Mesendoderm (in vitro differentiated cells): Measurements from ENCODE around the gene MIAT.
"Not testable (repeated sequence)": the region's sequence is repeated elsewhere in the genome, so short reads cannot be mapped to it uniquely, and the experiment has no call there.

ENCODE experiments used
- DNase-seq: peaks from one replicate; pipeline ENCODE4 v3.0.0; 2013
- H2AK5ac ChIP-seq: 2 replicates; pipeline ENCODE4 v1.6.1; 2013; ENCODE audit warnings: low read length, inconsistent platforms
- H2BK120ac ChIP-seq: 2 replicates; pipeline ENCODE4 v1.6.1; 2013; ENCODE audit warnings: low read depth, mild to moderate bottlenecking, low read length, moderate library complexity, mixed read lengths
- H2BK15ac ChIP-seq: replicated peaks from 2 replicates; pipeline ENCODE4 v1.6.1; 2013; ENCODE audit warnings: low read depth, mild to moderate bottlenecking, moderate library complexity
- H2BK5ac ChIP-seq: 2 replicates; pipeline ENCODE4 v1.6.1; 2013; ENCODE audit warnings: low read length, inconsistent platforms
- H3K18ac ChIP-seq: 2 replicates; pipeline ENCODE4 v1.6.1; 2013; ENCODE audit warnings: mild to moderate bottlenecking, low read length, mixed read lengths
- H3K23ac ChIP-seq: one replicate; pipeline ENCODE4 v1.6.1; 2013; ENCODE audit warnings: low read length
- H3K27ac ChIP-seq: 2 replicates; pipeline ENCODE4 v1.5.1; 2013; ENCODE audit warnings: low read depth, mild to moderate bottlenecking, inconsistent platforms, low read length, moderate library complexity
- H3K27me3 ChIP-seq: 2 replicates; pipeline ENCODE4 v1.6.1; 2013; ENCODE audit warnings: low read length, control low read depth, mild to moderate bottlenecking, inconsistent platforms; ENCODE audit not compliant: insufficient read depth, poor library complexity
- H3K36me3 ChIP-seq: 2 replicates; pipeline ENCODE4 v1.6.1; 2013; ENCODE audit warnings: low read length, inconsistent platforms; ENCODE audit not compliant: control insufficient read depth, insufficient read depth
- H3K4ac ChIP-seq: one replicate; pipeline ENCODE4 v1.6.1; 2013; ENCODE audit warnings: low read depth, mild to moderate bottlenecking, low read length, moderate library complexity
- H3K4me1 ChIP-seq: 2 replicates; pipeline ENCODE4 v1.6.1; 2013; ENCODE audit warnings: low read depth, low read length, inconsistent platforms; ENCODE audit not compliant: control insufficient read depth
- H3K4me2 ChIP-seq: 2 replicates; pipeline ENCODE4 v1.6.1; 2013; ENCODE audit warnings: low read length
- H3K4me3 ChIP-seq: 2 replicates; pipeline ENCODE4 v1.5.1; 2013; ENCODE audit warnings: mild to moderate bottlenecking, low read length
- H3K56ac ChIP-seq: one replicate; pipeline ENCODE4 v1.6.1; 2013; ENCODE audit warnings: low read length
- H3K79me1 ChIP-seq: 2 replicates; pipeline ENCODE4 v1.6.1; 2013; ENCODE audit warnings: low read length, inconsistent platforms
- H3K79me2 ChIP-seq: 2 replicates; pipeline ENCODE4 v1.6.1; 2013; ENCODE audit warnings: mild to moderate bottlenecking, low read length; ENCODE audit not compliant: control insufficient read depth, insufficient read depth
- H3K9ac ChIP-seq: 2 replicates; pipeline ENCODE4 v1.6.1; 2013; ENCODE audit warnings: low read length, inconsistent platforms
- H4K5ac ChIP-seq: one replicate; pipeline ENCODE4 v1.6.1; 2013; ENCODE audit warnings: low read length
- H4K8ac ChIP-seq: one replicate; pipeline ENCODE4 v1.6.1; 2013; ENCODE audit warnings: low read depth, mild to moderate bottlenecking, control low read depth, low read length, moderate library complexity
- WGBS: extraction: QIAGEN DNeasy Blood & Tissue Kit; methylation state at CpG from one replicate; pipeline ENCODE4 v1.1.7; 2013; ENCODE audit warnings: low lambda C conversion rate, missing lambda C conversion rate; ENCODE audit not compliant: insufficient coverage; ENCODE audit errors: extremely low coverage; 5-methylcytosine and 5-hydroxymethylcytosine counted together

Gene MIAT

GRCh38 chr22:26612652-26613051 is 44.7 kb upstream of the MIAT start:
- H3K9ac ChIP-seq: peak overlapping the region; percentile 64
- H3K27ac ChIP-seq: no peak overlapping the region
- H4K8ac ChIP-seq: no peak overlapping the region
- no peak overlapping the region for H4K5ac ChIP-seq
- peak overlapping the region; percentile 57 for H3K4ac ChIP-seq
- no peak overlapping the region for H3K4me2 ChIP-seq
- peak overlapping the region; percentile 100 for H2BK5ac ChIP-seq
- peak overlapping the region; percentile 95 for H3K56ac ChIP-seq
- no peaks in the 10 kb centered on the region for H3K36me3 ChIP-seq
- no peak for DNase-seq
- H3K18ac ChIP-seq: peak overlapping the region; percentile 0
- peaks cover 24% of the 10 kb centered on the region for H3K4me1 ChIP-seq
- H2AK5ac ChIP-seq: peak overlapping the region; percentile 100
- H2BK15ac ChIP-seq: no peak overlapping the region
- no peak overlapping the region for H3K23ac ChIP-seq
- no peaks in the 10 kb centered on the region for H3K27me3 ChIP-seq
- H3K4me3 ChIP-seq: no peak overlapping the region
- no CpG with 5 or more reads among the region's 4 CpGs for WGBS
- H3K79me2 ChIP-seq: no peaks in the 10 kb centered on the region
- no peak overlapping the region for H2BK120ac ChIP-seq
- H3K79me1 ChIP-seq: no peaks in the 10 kb centered on the region

- not testable (repeated sequence) for H3K27ac ChIP-seq, H4K8ac ChIP-seq, H3K79me1 ChIP-seq, H3K4me2 ChIP-seq, H3K4me3 ChIP-seq, H4K5ac ChIP-seq, H3K18ac ChIP-seq, H2BK5ac ChIP-seq, H3K27me3 ChIP-seq, H3K9ac ChIP-seq, H3K56ac ChIP-seq, H3K79me2 ChIP-seq, H2BK15ac ChIP-seq, H3K23ac ChIP-seq, H2BK120ac ChIP-seq, H3K4ac ChIP-seq, H2AK5ac ChIP-seq, H3K36me3 ChIP-seq
- no CpG with 5 or more reads among the region's 10 CpGs for WGBS
- peak; percentile 68 for DNase-seq
- H3K4me1 ChIP-seq: peaks cover 28% of the 10 kb centered on the region
Measured at GRCh38 chr22:26613753-26614152, 43.6 kb upstream of the MIAT start.

- DNase-seq: no peak
Measured at GRCh38 chr22:26614322-26614721, 43.1 kb upstream of the MIAT start.

GRCh38 chr22:26615149-26615548 is 42.2 kb upstream of the MIAT start:
- Histone ChIP-seq H3K18ac (peak overlapping the region; percentile 44), H2BK120ac (no peak overlapping the region), H2BK15ac (no peak overlapping the region), H3K27me3 (no peaks in the 10 kb centered on the region), H3K79me2 (no peaks in the 10 kb centered on the region), H3K23ac (no peak overlapping the region), H2BK5ac (peak overlapping the region; percentile 51), H4K8ac (no peak overlapping the region), H3K36me3 (no peaks in the 10 kb centered on the region), H3K4me2 (no peak overlapping the region), H3K4me1 (peaks cover 28% of the 10 kb centered on the region), H3K56ac (peak overlapping the region; percentile 39), H3K79me1 (no peaks in the 10 kb centered on the region), H3K4ac (no peak overlapping the region), H3K9ac (peak overlapping the region; percentile 28), H2AK5ac (peak overlapping the region; percentile 5), H4K5ac (no peak overlapping the region), H3K4me3 (no peak overlapping the region), H3K27ac (no peak overlapping the region)
- WGBS: no CpG with 5 or more reads among the region's 5 CpGs
- no peak for DNase-seq

More at GRCh38 chr22:26614322-26614721, 43.1 kb upstream of the MIAT start:
- H3K23ac ChIP-seq: no peak overlapping the region
- H3K9ac ChIP-seq: peak overlapping the region; percentile 68
- peak overlapping the region; percentile 1 for H3K27ac ChIP-seq
- WGBS: no CpG with 5 or more reads among the region's 14 CpGs
- peak overlapping the region; percentile 30 for H2BK120ac ChIP-seq
- H3K79me2 ChIP-seq: no peaks in the 10 kb centered on the region
- peaks cover 28% of the 10 kb centered on the region for H3K4me1 ChIP-seq
- H3K79me1 ChIP-seq: no peaks in the 10 kb centered on the region
- H4K5ac ChIP-seq: no peak overlapping the region
- no peak overlapping the region for H2BK15ac ChIP-seq
- H2AK5ac ChIP-seq: peak overlapping the region; percentile 66
- H3K18ac ChIP-seq: peak overlapping the region; percentile 42
- H3K4me3 ChIP-seq: no peak overlapping the region
- peak overlapping the region; percentile 90 for H3K56ac ChIP-seq
- H4K8ac ChIP-seq: no peak overlapping the region
- peak overlapping the region; percentile 98 for H2BK5ac ChIP-seq
- H3K27me3 ChIP-seq: no peaks in the 10 kb centered on the region
- no peak overlapping the region for H3K4me2 ChIP-seq
- no peaks in the 10 kb centered on the region for H3K36me3 ChIP-seq
- H3K4ac ChIP-seq: peak overlapping the region; percentile 65

GRCh38 chr22:26615830-26616435 is 41.5 kb upstream of the MIAT start:
- no peaks in the 10 kb centered on the region for H3K79me2 ChIP-seq
- H3K4me3 ChIP-seq: no peak overlapping the region
- peak overlapping the region; percentile 58 for H3K27ac ChIP-seq
- H4K5ac ChIP-seq: peak overlapping the region; percentile 56
- peak overlapping the region; percentile 98 for H2BK5ac ChIP-seq
- H3K4me2 ChIP-seq: no peak overlapping the region
- H3K27me3 ChIP-seq: no peaks in the 10 kb centered on the region
- no peaks in the 10 kb centered on the region for H3K36me3 ChIP-seq
- H3K9ac ChIP-seq: peak overlapping the region; percentile 56
- H2BK15ac ChIP-seq: no peak overlapping the region
- H3K4me1 ChIP-seq: peaks cover 28% of the 10 kb centered on the region
- 100% methylated on average over 1 of the region's 11 CpGs for WGBS
- H3K18ac ChIP-seq: peak overlapping the region; percentile 9
- DNase-seq: no peak
- no peaks in the 10 kb centered on the region for H3K79me1 ChIP-seq
- H3K4ac ChIP-seq: peak overlapping the region; percentile 56
- H2AK5ac ChIP-seq: peak overlapping the region; percentile 94
- H3K23ac ChIP-seq: peak overlapping the region; percentile 59
- peak overlapping the region; percentile 62 for H2BK120ac ChIP-seq
- H4K8ac ChIP-seq: no peak overlapping the region
- H3K56ac ChIP-seq: peak overlapping the region; percentile 85

- Histone ChIP-seq H3K4me1 (peaks cover 28% of the 10 kb centered on the region), H2BK120ac (peak overlapping the region; percentile 62), H4K8ac (no peak overlapping the region), H2BK5ac (peak overlapping the region; percentile 98), H3K23ac (peak overlapping the region; percentile 59), H3K27ac (peak overlapping the region; percentile 58), H3K4me2 (no peak overlapping the region), H3K18ac (peak overlapping the region; percentile 9), H3K36me3 (no peaks in the 10 kb centered on the region), H3K9ac (peak overlapping the region; percentile 56), H2AK5ac (peak overlapping the region; percentile 94), H2BK15ac (no peak overlapping the region), H3K79me2 (no peaks in the 10 kb centered on the region), H3K27me3 (no peaks in the 10 kb centered on the region), H4K5ac (peak overlapping the region; percentile 56), H3K4me3 (no peak overlapping the region), H3K4ac (peak overlapping the region; percentile 56), H3K56ac (peak overlapping the region; percentile 85), H3K79me1 (no peaks in the 10 kb centered on the region)
- no CpG with 5 or more reads among the region's 2 CpGs for WGBS
- DNase-seq: no peak
Measured at GRCh38 chr22:26616650-26617049, 40.7 kb upstream of the MIAT start.
